SIG-M5 treated with dmso at 0.1 percent for 504 hours (cell line): Measurements from ENCODE around the gene MTG2.

ENCODE experiments used
- DNase-seq: peaks from one replicate; lab custom pipeline; 2025; ENCODE audit not compliant: unreplicated experiment; lab: John Stamatoyannopoulos, UW

Gene MTG2

DNA sequence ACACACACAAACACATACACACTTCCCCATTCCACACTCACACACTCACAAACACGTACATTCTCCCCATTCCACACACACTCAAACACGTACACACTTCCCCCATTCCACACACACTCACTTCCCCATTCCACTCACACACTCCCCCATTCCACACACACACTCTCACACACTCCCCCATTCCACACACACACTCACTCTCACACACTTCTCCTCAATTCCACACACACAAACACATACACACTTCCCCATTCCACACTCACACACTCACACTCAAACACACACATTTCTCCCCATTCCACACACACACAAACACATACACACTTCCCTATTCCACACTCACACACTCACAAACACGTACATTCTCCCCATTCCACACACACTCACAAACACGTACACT, 46.8 kb downstream of the MTG2 start:
- no peak for DNase-seq

DNA sequence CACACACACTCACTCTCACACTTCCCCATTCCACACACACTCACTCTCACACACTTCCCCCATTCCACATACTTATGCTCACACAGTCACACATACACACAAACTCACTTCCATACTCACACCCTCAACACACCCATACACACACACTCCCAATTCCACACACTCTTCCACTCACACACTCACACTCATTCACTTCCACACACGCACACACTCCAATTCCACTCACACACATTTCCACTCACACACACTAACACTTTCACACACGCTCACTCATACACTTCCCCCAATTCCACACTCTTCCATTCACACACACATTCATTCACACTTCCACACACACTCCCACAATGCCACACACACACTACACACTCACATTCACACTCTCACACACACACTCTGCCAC, 47.4 kb downstream of the MTG2 start:
- no peak for DNase-seq

GRCh38 chr20:62230696-62231095, 47.9 kb downstream of the MTG2 start:
- DNase-seq: no peak

- no peak for DNase-seq
Measured at GRCh38 chr20:62231292-62231691, 48.5 kb downstream of the MTG2 start.

- peak; percentile 61 for DNase-seq
Measured at GRCh38 chr20:62232194-62232593, 49.4 kb downstream of the MTG2 start.

DNA sequence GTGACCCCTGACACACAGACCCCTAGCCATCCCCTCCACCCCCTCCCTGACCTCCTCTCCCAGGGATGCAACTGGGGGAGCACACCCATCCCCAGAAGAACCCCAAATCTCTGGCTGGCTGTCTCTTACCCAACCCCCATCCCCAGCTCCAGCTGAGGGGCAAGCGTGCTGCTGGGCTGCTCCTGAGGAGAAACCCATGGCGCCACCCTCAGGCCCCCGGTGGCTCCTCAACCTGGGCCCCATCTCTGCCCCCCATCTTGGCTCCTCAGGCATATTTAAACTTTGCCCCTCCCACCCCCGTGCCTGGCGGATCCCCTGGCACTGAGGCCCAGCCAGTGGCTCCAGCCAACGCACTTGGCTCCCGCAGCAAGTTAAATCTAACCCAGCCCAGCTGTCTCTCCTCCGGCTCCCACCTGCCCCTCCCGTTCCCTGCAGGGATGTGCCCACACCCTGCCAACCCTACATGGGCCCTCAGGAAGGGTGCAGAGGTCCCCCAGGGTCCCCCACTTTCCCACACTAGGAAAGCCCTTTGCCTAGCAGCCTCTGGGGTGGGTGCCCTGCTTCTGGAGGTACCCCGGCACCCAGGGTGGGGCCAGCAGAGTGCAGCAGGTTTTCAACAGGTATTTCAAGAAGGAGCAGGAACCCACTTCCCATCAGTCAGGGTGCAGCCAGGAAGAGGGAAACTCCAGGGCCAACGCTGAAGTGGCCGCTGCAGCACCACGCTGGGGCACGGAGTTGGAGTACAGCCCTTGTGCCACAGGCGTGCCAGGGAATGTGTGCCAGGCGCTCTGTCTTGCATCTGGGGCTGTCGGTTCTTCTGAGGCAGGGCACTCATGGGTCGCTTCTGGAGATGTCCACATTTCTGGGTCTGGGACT, 50.2 kb downstream of the MTG2 start:
- no peak for DNase-seq

DNA sequence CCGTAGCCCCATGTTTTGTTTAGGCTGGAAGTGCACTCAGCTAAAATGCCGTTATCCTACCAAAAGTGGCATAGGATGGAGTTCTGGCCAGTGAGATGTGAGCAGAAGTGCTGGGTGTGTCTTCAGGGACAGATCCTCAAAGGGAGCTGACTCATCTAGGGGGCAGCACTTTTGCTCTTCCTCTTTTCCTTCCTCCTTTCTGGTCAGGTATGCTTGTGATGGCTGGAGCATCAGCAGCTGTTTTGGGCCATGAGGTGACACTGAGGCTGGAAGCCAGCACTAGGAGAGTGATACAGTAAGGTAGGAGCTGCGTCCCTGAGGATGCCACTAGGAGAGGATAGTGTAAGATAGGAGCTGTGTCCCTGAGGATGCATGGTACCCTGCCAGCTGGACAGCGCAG, 50.9 kb downstream of the MTG2 start:
- peak; percentile 41 for DNase-seq

DNA sequence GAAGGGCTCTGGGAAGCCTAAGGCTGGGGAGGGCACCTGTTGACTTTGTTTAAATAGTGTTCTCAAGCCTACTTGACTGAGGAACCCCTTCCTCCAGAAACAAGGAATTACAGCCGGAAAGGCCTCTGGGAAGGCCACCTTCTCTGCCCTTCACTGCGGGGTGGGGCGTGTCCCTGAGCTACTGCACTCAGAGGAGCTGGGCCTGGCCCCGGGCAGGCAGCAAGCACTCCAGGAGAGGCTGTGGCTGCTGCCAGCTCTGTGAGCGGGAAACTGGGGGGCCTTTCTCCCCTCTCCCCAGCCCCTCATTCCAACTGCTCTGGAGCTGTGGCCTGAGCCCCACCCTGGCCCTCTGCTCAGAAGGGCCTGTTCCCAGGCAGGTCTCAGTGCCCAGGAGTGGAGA, 51.5 kb downstream of the MTG2 start:
- no peak for DNase-seq

GRCh38 chr20:62235001-62235776, 52.4 kb downstream of the MTG2 start:
- DNase-seq: no peak

DNA sequence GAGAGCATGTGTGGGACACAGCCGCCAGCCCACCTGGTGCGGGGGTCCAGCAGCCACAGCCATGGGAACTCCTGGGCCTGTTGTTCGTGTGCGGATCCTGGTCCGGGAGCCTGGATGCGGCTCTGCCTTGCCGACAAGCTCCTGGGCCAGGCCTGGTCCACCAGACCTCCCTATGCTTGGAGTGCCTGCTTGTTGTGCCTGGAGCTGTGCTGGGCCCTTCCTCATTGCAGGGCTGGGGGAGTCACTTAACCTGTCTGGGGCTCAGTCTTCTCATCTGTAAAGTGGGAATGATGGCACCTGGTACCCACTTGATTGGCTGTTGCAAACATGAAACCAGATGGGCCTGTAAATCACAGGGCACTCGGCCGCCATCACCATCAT, 52.9 kb downstream of the MTG2 start:
- DNase-seq: no peak

DNA sequence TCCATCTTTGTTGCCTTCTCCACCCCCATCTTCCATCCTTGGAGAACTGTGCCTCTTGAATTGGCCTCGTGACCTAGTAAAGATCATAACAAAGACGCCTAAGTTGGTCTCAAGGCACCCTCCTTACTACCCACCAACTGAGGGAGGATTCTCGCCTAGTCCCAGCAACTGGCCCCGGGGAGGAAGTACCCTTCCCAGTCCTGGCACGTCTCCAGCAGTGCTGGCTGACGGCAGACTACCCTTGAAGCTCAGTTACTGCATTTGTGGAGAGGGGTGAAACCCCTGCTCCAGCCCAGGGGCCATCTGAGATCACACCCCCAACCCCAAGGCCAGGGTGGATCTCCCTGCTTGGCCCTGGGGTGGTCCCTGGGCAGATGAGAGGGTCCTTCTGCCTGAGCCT, 53.4 kb downstream of the MTG2 start:
- DNase-seq: no peak

DNA sequence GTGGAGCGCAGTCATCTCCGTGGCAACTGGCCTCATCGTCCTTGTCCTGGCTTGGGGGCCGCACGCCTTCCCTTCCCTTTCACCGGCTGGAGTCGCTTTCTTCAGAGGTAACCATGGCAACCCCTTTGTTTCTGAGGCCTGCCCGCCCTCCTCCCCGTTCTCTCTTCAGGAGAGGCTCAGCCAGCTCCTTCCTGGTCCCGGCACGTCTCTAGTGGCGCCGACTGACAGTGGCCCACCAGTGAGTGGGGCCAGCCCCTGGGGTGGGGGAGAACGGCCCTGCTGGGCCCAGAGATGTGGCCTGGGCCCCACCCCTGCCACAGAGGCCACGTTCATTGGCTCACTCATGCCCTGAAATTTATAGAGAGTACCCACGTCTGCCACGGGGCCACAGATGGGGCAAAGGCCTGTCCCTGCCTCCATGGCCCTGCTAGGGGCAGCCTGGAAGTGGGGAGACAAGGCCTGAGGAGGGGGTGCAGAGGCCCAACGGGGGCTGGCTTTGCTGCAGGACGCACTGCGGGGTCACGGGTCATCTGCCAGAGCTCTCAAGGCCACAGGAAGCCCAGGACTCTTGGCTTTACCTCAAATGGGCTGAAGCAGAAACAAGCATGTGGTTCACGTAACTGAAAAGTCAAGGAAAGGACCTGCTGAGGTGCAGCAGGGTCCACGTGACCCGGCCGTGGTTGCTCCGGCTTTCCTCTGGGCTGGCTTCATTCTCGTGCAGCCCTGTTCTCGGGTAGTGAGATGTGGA, 54.1 kb downstream of the MTG2 start:
- DNase-seq: no peak

DNA sequence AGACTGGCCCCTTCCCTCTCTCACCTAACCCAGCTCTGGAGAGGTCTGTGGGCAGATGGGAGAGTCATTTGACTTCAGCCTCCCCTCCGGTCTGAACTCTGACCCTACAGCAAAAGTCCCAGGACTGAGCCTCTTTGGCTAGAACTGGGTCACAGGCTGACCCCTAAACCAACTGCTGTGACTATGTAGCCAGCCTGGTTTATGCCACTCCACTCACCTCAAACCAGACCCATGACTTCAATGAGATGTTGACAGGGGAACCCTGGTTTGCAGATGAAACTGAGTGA, 54.6 kb downstream of the MTG2 start:
- no peak for DNase-seq

- peak; percentile 99 for DNase-seq
Measured at GRCh38 chr20:62237801-62238568, 55.2 kb downstream of the MTG2 start, which contains the start of gene OSBPL2. Gene OSBPL2 (plus strand): TSS chr20:62238521. CDS start chr20:62256185, 17,664 bp downstream.

GRCh38 chr20:62238569-62239277, 55.9 kb downstream of the MTG2 start:
- DNase-seq: no peak

GRCh38 chr20:62239278-62239879, 56.6 kb downstream of the MTG2 start:
- DNase-seq: no peak

DNA sequence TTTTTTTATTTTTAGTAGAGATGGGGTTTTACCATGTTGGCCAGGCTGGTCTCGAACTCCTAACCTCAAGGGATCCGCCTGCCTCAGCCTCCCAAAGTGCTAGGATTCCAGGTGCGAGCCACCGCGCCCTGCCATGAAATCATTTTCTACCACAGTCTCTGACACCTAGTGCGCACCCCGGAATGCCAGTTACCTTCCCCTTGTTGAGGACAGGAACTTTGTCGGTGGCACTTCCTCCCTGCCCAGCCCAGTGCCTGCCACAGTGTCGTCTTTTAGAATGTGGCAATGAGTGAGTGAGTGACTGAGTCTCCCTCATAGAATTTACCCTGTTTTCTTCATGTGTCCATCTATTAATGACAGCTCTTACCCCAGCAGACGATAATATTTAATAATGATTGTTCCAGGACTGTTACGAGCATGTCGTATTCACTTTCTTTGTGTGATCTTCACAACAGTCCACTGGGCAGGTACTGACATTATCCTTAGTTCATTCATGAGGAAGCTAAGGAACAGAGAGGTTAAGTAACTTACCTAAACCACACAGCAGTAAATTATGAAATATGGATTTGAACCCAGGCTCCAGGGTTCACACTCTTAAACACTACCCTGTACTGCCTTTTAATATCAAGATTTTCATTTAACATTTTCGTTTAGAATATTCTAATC, 57.3 kb downstream of the MTG2 start:
- no peak for DNase-seq

GRCh38 chr20:62241506-62241905, 58.7 kb downstream of the MTG2 start:
- DNase-seq: no peak

DNA sequence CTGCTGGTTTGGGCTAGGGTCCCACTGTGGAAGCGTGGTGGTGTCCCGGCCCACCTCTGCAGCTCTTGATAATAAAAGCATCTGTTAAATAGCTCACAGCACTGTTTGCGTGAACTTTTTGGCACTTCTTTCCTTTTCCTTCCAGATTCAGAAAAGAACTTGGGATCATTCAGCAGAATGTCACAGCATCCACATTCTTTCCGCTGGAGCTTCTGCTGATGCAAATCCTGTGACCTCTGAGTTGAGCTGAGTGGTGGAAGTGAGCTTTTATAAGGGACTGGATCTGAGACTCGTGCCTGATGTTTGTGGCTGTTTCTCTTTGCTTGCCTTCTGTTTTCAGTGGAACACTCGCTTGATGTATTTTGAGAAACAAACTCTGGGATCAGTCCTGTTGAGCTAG, 59.3 kb downstream of the MTG2 start:
- DNase-seq: no peak
